KOPT-K1 (cell line): ENCODE data around the gene TMEM231.
"Not testable (repeated sequence)": the region's sequence is repeated elsewhere in the genome, so short reads cannot be mapped to it uniquely, and the experiment has no call there.

Experiments used
- H3K27ac ChIP-seq: fragments of 200-600 bp; sonication (generic); 2 replicates; pipeline ENCODE4 v1.5.1; 2016; ENCODE audit warnings: antibody characterized with exemption, mild to moderate bottlenecking, low read depth, low read length; ENCODE audit not compliant: poor library complexity, severe bottlenecking
- H3K36me3 ChIP-seq: fragments of 200-600 bp; sonication (generic); 2 replicates; pipeline ENCODE4 v1.5.1; 2017; ENCODE audit warnings: antibody characterized with exemption, mild to moderate bottlenecking, low read length, moderate library complexity; ENCODE audit not compliant: insufficient read depth
- H3K9me3 ChIP-seq: fragments of 200-600 bp; sonication (generic); 2 replicates; pipeline ENCODE4 v1.5.1; 2017; ENCODE audit warnings: antibody characterized with exemption, low read length, mild to moderate bottlenecking; ENCODE audit not compliant: insufficient read depth, poor library complexity, severe bottlenecking

TMEM231 gene

GRCh38 chr16:75529056-75529905 is 26.8 kb downstream of the TMEM231 start:
- Histone ChIP-seq H3K27ac (no peak overlapping the region), H3K36me3 (no peaks in the 10 kb centered on the region), H3K9me3 (no peaks in the 10 kb centered on the region)

DNA sequence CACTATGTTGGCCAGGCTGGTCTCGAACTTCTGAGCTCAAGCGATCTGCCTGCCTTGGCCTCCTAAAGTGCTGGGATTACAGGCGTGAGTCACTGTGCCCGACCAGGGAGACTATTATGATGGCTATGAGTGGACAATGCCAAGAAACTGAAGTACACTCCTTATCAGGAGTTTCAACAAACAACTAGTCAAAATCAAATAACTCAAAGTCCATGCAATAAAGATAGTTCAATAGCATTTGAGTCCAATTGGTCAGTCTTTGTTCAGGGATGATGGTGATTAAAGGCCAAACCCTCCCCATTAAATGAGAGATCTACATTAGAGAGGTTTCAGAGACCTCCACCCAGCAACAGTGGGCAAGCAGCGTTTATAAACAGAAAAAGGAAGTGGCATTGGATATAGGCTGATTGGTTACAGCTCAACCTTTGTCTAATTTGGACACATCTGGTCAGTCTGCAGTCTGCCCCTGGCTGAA is 28.2 kb downstream of the TMEM231 start:
- H3K36me3 ChIP-seq: no peaks in the 10 kb centered on the region
- no peak overlapping the region for H3K27ac ChIP-seq
- H3K9me3 ChIP-seq: no peaks in the 10 kb centered on the region

- H3K36me3 ChIP-seq: no peaks in the 10 kb centered on the region
- H3K9me3 ChIP-seq: no peaks in the 10 kb centered on the region
- no peak overlapping the region for H3K27ac ChIP-seq
Observed at GRCh38 chr16:75526032-75526790, 29.8 kb downstream of the TMEM231 start.

DNA sequence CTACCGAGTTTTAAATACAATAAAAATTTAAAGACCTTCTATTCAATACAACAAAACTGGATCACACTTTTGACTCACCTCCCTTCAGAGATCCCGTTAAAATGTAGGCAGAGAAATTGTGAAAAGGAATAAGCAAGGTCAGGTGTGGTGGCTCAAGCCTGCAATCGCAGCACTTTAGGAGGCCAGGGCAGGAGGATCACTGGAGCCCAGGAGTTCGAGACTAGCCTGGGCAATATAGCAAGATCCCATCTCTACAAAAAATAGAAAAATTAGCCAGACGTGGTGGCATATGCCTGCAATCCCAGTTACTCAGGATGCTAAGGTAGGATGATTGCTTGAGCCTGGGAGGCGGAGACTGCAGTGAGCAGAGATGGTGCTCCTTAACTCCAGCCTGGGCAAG is 36.9 kb downstream of the TMEM231 start:
- H3K9me3 ChIP-seq: no peaks in the 10 kb centered on the region
- H3K27ac ChIP-seq: no peak overlapping the region
- H3K36me3 ChIP-seq: no peaks in the 10 kb centered on the region

- H3K27ac ChIP-seq, H3K36me3 ChIP-seq, H3K9me3 ChIP-seq: not testable (repeated sequence)
Observed at GRCh38 chr16:75516189-75516966, 39.7 kb downstream of the TMEM231 start.

GRCh38 chr16:75514296-75514695 is 41.8 kb downstream of the TMEM231 start:
- Histone ChIP-seq H3K9me3 (no peaks in the 10 kb centered on the region), H3K27ac (no peak overlapping the region), H3K36me3 (no peaks in the 10 kb centered on the region)

- no peak overlapping the region for H3K27ac ChIP-seq
- no peaks in the 10 kb centered on the region for H3K9me3 ChIP-seq
- H3K36me3 ChIP-seq: no peaks in the 10 kb centered on the region
Observed at GRCh38 chr16:75506574-75506973, 49.5 kb downstream of the TMEM231 start.

GRCh38 chr16:75506107-75506506 is 49.9 kb downstream of the TMEM231 start:
- H3K36me3 ChIP-seq: no peaks in the 10 kb centered on the region
- H3K27ac ChIP-seq: no peak overlapping the region
- H3K9me3 ChIP-seq: no peaks in the 10 kb centered on the region

GRCh38 chr16:75503801-75504200 is 52.3 kb downstream of the TMEM231 start:
- Histone ChIP-seq H3K36me3 (no peaks in the 10 kb centered on the region), H3K27ac (no peak overlapping the region), H3K9me3 (no peaks in the 10 kb centered on the region)

DNA sequence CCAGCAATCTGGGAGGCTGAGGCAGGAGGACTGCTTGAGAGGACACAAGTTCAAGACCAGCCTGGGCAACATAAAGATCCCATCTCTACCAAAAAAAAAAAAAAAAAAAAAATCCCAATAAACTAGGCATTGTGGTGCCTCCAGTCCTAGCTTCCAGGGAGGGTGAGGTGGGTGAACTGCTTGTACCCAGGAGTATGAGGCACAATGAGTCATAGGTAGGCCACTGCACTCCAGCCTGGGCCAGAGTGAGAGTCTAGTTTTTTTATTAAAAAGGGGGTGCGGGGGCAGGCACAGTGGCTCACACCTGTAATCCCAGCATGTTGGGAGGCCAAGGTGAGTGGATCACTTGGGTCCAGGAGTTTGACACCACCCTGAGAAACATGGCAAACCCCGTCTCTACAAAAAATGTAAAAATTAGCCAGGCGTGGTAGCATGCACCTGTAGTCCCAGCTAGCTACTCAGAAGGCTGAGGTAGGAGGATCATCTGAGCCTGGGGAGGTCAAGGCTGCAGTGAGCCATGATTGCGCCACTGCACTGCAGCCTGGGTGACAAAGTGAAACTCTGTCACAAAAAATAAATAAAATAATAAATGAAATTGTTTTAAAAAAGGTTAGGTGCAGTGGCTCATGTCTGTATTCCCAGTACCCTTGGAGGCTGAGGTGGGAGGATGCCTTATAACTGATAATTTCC is 53.0 kb downstream of the TMEM231 start:
- Histone ChIP-seq H3K9me3 (no peaks in the 10 kb centered on the region), H3K27ac (no peak overlapping the region), H3K36me3 (no peaks in the 10 kb centered on the region)

DNA sequence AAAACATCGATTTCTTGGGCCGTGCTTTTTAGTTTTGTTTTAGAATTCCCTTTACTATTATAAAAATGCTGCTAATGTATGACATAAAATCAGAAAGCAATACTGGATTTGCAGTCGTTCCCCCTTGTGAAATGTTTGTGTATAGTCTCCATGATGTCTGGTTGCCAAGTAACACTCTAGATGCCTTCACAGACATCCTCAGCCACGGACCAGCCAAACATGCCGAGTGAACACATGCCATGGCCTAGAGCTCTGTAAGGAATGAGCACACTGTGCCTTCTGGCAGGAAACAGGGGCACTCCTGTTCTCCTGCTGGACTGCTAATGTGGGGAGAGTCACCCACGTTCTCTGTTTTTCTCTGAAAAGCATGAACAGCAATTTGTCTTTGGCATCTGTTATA is 54.2 kb downstream of the TMEM231 start:
- not testable (repeated sequence) for H3K9me3 ChIP-seq, H3K27ac ChIP-seq, H3K36me3 ChIP-seq

DNA sequence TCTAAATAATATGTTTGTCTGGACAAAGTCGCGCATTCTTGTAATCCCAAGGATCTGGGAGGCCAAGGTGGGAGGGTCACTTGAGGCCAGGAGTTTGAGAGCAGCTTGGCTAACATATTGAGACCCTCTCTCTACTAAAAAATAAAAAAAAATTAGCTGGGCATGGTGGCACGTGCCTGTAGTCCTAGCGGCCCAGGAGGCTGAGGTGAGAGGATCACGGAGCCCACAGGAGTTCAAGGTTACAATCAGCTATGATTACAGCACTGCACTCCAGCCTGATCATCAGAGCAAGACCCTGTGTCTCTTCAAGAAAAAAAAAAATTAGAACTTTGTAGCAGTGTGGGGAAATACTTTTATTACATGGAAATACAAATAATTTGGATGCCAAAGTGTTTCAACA is 54.7 kb downstream of the TMEM231 start:
- Histone ChIP-seq H3K9me3 (no peaks in the 10 kb centered on the region), H3K27ac (no peak overlapping the region)

DNA sequence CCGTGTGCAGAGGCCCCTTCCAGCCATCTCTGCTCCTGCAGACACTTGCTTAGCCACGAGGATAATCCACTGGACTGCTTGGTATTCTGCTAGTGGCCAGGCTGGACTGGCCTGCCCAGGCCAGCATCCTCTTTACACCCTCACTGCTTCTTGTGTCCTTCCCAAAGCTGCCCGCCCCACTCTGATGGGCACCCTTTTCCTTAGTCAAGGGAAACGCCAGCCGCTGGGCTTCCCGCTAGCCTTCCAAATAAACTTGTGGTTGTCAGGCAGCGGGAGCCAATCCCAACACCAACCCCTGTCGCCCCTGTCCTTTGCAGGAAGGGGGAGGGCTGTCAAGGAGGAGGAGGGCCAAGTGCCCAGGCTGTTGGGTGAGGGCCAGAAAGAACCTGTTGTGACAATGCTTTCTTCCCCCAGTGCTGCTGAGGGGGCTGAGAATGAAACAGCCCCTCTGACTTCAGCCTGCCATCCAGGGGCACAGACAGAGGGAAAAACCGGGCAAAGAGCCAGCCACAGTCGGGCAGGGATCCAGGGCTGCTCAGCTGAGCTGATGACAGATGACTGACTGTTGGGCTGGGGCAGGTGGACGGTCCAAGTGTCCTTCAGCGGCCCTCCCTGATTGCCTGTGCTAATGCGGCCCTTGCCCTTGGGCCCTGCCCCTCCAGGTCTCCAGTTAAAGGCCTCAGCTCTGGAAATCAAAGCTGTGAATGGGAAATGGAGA is 57.3 kb downstream of the TMEM231 start:
- H3K27ac ChIP-seq, H3K36me3 ChIP-seq, H3K9me3 ChIP-seq: not testable (repeated sequence)

More for the DNA sequence above, 54.7 kb downstream of the TMEM231 start:
- H3K36me3 ChIP-seq: no peaks in the 10 kb centered on the region

- no peaks in the 10 kb centered on the region for H3K9me3 ChIP-seq
- H3K36me3 ChIP-seq: no peaks in the 10 kb centered on the region
- H3K27ac ChIP-seq: no peak overlapping the region
Observed at GRCh38 chr16:75497558-75497957, 58.5 kb downstream of the TMEM231 start.
